Measurements from ENCODE around the gene CCDC182. TPM values are rescaled to one million over a fixed set of nuclear protein-coding genes. Genes with fewer than 3 reads are reported as not detected.

CCDC182 gene
- total and polyA plus RNA-seq, 2 experiments from 2014 or later: not detected

GRCh38 chr17:57735230-57735629 lies 9.9 kb downstream of the CCDC182 start:
- no peaks in the 10 kb centered on the region for H3K9me3 ChIP-seq (ENCODE audit: low read depth)
- no peak overlapping the region for H3K27ac ChIP-seq
- H3K9ac ChIP-seq: no peak overlapping the region
- H3K36me3 ChIP-seq (ENCODE audit: low read depth): no peaks in the 10 kb centered on the region
- H3K4me2 ChIP-seq (ENCODE audit: unreplicated experiment): no peak overlapping the region
- DNase-seq: no peak
- TF ChIP-seq EZH2 (IDR thresholded peaks at IDR 0.05; ENCODE audit: insufficient read depth, poor library complexity, severe bottlenecking): no peak
- TF ChIP-seq EZH2phosphoT487 (IDR thresholded peaks at IDR 0.05; ENCODE audit: insufficient read depth, low read depth): no peak
- H2AFZ ChIP-seq: no peak overlapping the region
- peaks cover 38% of the 10 kb centered on the region for H3K27me3 ChIP-seq (replicated peaks; ENCODE audit: insufficient read depth)
- H3K79me2 ChIP-seq (ENCODE audit: insufficient read depth): no peaks in the 10 kb centered on the region
- H3K4me3 ChIP-seq: no peak overlapping the region
- 47 to 51% methylated on average over 3 of the region's 3 CpGs for WGBS, 2 experiments (ENCODE audit: low coverage in 1 of 2, low lambda C conversion rate in 2 of 2, missing lambda C conversion rate in 2 of 2)
- no peaks in the 10 kb centered on the region for H3F3A ChIP-seq (ENCODE audit: insufficient read depth)
- H3K4me1 ChIP-seq (ENCODE audit: insufficient read depth): no peaks in the 10 kb centered on the region
- H4K20me1 ChIP-seq (ENCODE audit: insufficient read depth): no peaks in the 10 kb centered on the region
- no peaks in the 10 kb centered on the region for H3K9me2 ChIP-seq (ENCODE audit: insufficient read depth)
- in situ Hi-C loops (cut with MboI): no loop called here

GRCh38 chr17:57733085-57733484 lies 12.0 kb downstream of the CCDC182 start:
- no peak for DNase-seq
- peaks cover 23% of the 10 kb centered on the region for H3K27me3 ChIP-seq (replicated peaks; ENCODE audit: insufficient read depth)
- no peak overlapping the region for H3K4me2 ChIP-seq (ENCODE audit: unreplicated experiment)
- H3K27ac ChIP-seq: no peak overlapping the region
- H3F3A ChIP-seq (ENCODE audit: insufficient read depth): no peaks in the 10 kb centered on the region
- in situ Hi-C loops (cut with MboI): no loop called here
- no peaks in the 10 kb centered on the region for H3K9me3 ChIP-seq (ENCODE audit: low read depth)
- no peak for TF ChIP-seq EZH2 (IDR thresholded peaks at IDR 0.05; ENCODE audit: insufficient read depth, poor library complexity, severe bottlenecking)
- no peak for TF ChIP-seq EZH2phosphoT487 (IDR thresholded peaks at IDR 0.05; ENCODE audit: insufficient read depth, low read depth)
- H2AFZ ChIP-seq: no peak overlapping the region
- no peaks in the 10 kb centered on the region for H3K79me2 ChIP-seq (ENCODE audit: insufficient read depth)
- H3K4me1 ChIP-seq (ENCODE audit: insufficient read depth): no peaks in the 10 kb centered on the region
- WGBS, 2 experiments (ENCODE audit: low coverage in 1 of 2, low lambda C conversion rate in 2 of 2, missing lambda C conversion rate in 2 of 2): 73 to 80% methylated on average over 2 of the region's 2 CpGs
- H3K4me3 ChIP-seq: no peak overlapping the region
- H3K36me3 ChIP-seq (ENCODE audit: low read depth): no peaks in the 10 kb centered on the region
- H4K20me1 ChIP-seq (ENCODE audit: insufficient read depth): no peaks in the 10 kb centered on the region
- H3K9ac ChIP-seq: no peak overlapping the region
- no peaks in the 10 kb centered on the region for H3K9me2 ChIP-seq (ENCODE audit: insufficient read depth)

GRCh38 chr17:57732062-57732461 lies 13.0 kb downstream of the CCDC182 start:
- Histone ChIP-seq H3K9ac (no peak overlapping the region), H3K79me2 (ENCODE audit: insufficient read depth) (no peaks in the 10 kb centered on the region), H2AFZ (no peak overlapping the region), H3K4me1 (ENCODE audit: insufficient read depth) (no peaks in the 10 kb centered on the region), H4K20me1 (ENCODE audit: insufficient read depth) (no peaks in the 10 kb centered on the region), H3K9me2 (ENCODE audit: insufficient read depth) (no peaks in the 10 kb centered on the region), H3K36me3 (ENCODE audit: low read depth) (no peaks in the 10 kb centered on the region), H3F3A (ENCODE audit: insufficient read depth) (no peaks in the 10 kb centered on the region), H3K27me3 (replicated peaks; ENCODE audit: insufficient read depth) (peaks cover 17% of the 10 kb centered on the region), H3K4me3 (no peak overlapping the region), H3K9me3 (ENCODE audit: low read depth) (no peaks in the 10 kb centered on the region), H3K4me2 (ENCODE audit: unreplicated experiment) (no peak overlapping the region), H3K27ac (no peak overlapping the region)
- no peak for DNase-seq
- TF ChIP-seq EZH2 (IDR thresholded peaks at IDR 0.05; ENCODE audit: insufficient read depth, poor library complexity, severe bottlenecking) (no peak), EZH2phosphoT487 (IDR thresholded peaks at IDR 0.05; ENCODE audit: insufficient read depth, low read depth) (no peak)
- WGBS, 2 experiments (ENCODE audit: low coverage in 1 of 2, low lambda C conversion rate in 2 of 2, missing lambda C conversion rate in 2 of 2): 33 to 49% methylated on average over 3 of the region's 3 CpGs
- in situ Hi-C loops (cut with MboI): no loop called here

- H3K9me2 ChIP-seq (ENCODE audit: insufficient read depth): no peaks in the 10 kb centered on the region
- H3K4me3 ChIP-seq: no peak overlapping the region
- H3K9me3 ChIP-seq (ENCODE audit: low read depth): no peaks in the 10 kb centered on the region
- no peaks in the 10 kb centered on the region for H3K36me3 ChIP-seq (ENCODE audit: low read depth)
- WGBS, 2 experiments (ENCODE audit: low coverage in 1 of 2, low lambda C conversion rate in 2 of 2, missing lambda C conversion rate in 2 of 2): 23 to 28% methylated on average over 3 of the region's 3 CpGs
- no peaks in the 10 kb centered on the region for H3K79me2 ChIP-seq (ENCODE audit: insufficient read depth)
- H3K9ac ChIP-seq: no peak overlapping the region
- H2AFZ ChIP-seq: no peak overlapping the region
- H4K20me1 ChIP-seq (ENCODE audit: insufficient read depth): no peaks in the 10 kb centered on the region
- no peak for DNase-seq
- H3F3A ChIP-seq (ENCODE audit: insufficient read depth): no peaks in the 10 kb centered on the region
- peaks cover 16% of the 10 kb centered on the region; the same call in 1 of the 2 replicates for H3K27me3 ChIP-seq (replicated peaks; ENCODE audit: insufficient read depth)
- TF ChIP-seq EZH2phosphoT487 (IDR thresholded peaks at IDR 0.05; ENCODE audit: insufficient read depth, low read depth) (no peak), EZH2 (IDR thresholded peaks at IDR 0.05; ENCODE audit: insufficient read depth, poor library complexity, severe bottlenecking) (no peak)
- no peaks in the 10 kb centered on the region for H3K4me1 ChIP-seq (ENCODE audit: insufficient read depth)
- H3K27ac ChIP-seq: no peak overlapping the region
- no peak overlapping the region for H3K4me2 ChIP-seq (ENCODE audit: unreplicated experiment)
- in situ Hi-C loops (cut with MboI): no loop called here
These were observed 14.9 kb downstream of the CCDC182 start for GRCh38 chr17:57730026-57730701.
